Activated T-cell treated with anti-CD3 and anti-CD28 coated beads for 1 hour (primary cell): ENCODE measurements around the gene SLC51A.

Experiments
- DNase-seq: peaks from one replicate; pipeline ENCODE4 v3.0.0-alpha.2; 2020; ENCODE audit warnings: low read depth

Gene SLC51A

DNA sequence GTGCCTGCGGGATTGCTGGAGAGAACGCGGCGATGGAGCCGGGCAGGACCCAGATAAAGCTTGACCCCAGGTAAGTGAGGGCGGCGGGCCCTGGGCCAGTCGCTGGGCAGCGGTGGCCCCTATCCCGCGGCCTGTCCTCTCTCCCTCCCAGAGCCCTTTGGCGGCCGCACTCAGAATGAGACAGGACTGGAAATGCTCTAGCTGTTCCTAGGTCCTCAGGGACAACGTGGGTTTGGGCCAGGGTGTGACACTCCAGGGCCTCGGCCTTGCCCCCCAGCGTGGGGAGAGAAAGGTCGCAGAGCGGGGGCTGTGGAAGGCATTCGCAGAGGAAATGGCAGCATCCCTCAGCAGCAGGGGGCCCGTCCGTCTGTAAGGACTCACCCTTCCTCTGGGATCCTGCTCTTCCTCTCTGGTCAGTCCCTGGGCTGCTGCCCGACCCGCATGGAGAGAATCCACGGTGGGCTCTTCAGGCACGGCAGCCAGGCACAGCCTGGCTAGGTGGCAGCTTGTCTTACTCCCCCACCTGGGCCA lies 412 bp downstream of the SLC51A start:
- no peak for DNase-seq

DNA sequence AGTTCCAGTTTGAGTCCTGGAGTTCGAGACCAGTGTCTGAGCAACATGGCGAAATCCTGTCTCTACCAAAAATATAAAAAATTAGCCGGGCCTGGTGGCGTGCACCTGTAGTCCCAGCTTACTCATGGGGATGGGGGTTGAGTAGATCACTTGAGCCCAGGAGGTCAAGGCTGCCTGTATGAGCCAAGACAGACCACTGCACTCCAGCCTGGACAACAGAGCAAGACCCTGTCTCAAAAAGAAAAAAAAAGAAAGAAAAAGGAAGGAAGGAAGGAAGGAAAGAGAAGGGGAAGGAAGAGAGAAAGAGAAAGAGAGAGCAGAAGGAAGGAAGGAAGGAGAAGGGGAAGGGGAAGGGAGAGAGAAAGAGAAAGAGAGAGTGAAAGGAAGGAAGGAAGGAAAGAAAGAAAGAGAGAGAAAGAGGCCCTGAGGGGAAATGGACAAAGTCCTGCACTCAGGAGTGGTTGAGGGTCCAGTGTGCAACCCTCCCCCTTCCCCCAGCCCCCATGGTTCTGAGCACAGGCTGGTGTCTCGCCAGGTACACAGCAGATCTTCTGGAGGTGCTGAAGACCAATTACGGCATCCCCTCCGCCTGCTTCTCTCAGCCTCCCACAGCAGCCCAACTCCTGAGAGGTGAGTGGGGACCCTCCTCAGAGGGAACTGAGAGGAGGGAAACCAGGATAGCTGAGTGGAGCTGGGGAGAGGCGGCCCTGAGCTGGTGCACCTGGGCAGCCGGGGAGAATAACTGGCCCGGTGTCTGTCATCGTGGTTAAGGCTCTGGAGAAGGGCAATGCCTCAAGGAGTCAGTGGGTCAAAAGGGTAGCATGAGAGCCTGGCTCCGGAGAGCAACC lies 1.2 kb downstream of the SLC51A start:
- no peak for DNase-seq

DNA sequence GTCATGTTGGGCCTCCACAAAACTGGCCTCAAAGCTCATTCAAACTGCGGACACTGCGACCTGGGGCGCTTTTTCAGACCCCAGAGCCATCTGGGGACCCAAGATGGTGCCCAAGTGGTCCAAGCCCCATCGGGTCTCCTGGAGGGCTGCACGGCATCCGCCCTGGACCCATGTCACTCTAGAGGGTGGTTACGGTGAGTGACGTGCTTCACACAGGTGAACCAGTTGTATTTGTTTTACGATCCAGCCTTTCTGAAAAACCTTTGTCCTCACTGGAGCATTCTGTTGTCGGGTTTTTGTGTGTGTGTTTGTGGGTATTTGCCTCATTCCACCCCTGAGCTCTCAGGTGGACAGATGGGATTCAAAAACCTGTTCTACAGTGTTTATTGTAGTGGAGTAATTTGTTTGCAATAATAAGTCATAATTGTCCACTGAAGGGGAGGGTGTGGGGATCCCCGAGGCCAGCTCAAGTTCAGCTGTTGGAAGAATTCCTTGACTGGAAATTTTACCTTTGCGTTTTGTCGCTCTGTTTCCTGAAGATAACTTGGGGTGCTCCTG lies 1.9 kb downstream of the SLC51A start:
- DNase-seq: no peak

DNA sequence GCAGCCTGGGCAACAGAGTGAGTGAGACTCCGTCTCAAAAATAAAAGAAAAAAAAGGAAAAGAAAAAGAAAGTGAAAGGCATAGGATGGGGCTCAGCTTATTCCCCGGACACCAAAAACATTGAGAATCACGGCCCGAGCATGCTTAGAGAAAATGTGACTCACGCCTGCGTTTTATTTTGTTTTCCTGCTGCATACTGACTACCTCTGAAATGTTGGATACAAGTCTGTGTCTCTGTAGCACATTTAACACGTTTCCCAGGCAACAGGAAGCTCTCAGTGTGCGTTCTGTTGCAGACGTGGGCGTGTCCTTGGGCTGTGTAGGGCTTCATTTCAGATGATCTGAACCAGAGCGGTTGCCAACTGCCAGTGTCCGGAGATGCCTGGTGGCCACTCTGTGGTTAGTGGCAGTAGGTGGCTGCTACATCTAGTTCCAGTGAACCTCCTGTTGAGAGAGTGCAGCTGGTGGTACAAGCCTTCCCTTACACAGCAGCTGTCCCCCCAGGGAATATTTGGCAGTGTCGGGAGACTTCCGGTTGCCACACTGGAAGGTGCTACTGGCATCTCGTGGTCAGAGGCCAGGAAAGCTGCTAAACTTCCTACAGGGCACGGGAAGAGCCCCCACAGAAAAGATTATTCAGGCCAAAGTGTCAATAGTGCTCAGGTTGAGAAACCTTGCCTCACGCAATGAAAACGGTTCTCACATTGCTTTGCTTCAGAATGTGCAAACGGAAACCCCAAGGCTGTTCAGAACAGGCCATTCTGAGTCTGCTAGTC lies 3.0 kb downstream of the SLC51A start:
- DNase-seq: peak; percentile 50

DNA sequence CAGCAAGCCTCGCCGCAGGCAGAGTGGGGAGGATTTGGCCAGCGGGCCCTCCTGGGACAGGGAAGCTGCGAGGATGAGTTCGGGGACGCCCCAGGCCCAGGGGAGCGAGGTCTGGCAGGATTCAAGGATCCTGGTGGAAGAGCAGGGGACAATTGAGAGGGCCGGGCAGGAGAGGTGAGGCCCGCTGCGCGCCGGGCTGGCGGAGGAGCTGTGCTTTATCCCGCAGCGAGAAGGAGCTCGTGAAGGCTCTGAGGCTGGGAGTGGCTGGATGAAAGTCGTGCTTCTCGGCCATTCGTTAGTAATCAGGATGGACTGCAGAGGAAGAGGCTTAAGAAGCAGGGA lies 3.6 kb downstream of the SLC51A start:
- DNase-seq: no peak

DNA sequence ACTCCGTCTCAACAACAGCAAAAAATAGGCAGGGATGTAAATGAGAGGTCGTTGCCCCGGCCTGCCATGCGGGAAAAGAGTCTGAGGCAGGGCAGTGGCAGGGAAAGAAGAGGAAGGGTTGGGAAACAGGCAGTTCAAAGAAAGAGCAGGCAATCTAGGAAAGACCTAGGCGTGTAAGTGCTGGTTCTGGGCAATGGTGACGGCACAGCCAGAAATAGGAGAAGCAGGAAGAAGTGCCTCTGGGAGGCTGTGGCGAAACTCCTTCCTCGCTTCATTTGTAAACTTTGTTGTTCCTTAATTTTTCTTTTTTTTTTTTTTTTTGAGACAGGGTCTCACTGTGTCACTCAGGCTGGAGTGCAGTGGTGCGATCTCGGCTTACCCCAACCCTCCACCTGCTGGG lies 4.3 kb downstream of the SLC51A start:
- no peak for DNase-seq

DNA sequence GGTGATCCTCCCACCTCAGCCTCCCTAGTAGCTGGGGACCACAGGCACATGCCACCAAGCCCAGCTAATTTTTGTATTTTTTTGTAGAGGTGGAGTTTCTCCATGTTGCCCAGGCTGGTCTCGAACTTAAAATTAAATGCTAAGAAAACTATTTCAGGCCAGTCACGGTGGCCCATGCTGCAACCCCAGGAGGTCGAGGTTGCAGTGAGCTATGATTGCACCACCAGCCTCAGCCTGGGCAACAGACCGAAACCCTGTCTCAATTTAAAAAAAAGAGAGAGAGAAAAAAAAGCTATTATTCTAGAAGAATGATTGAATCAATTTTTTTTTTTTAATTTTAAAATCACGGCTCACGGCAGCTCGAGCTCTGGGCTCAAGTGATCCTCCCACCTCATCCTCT lies 4.7 kb downstream of the SLC51A start:
- DNase-seq: no peak

DNA sequence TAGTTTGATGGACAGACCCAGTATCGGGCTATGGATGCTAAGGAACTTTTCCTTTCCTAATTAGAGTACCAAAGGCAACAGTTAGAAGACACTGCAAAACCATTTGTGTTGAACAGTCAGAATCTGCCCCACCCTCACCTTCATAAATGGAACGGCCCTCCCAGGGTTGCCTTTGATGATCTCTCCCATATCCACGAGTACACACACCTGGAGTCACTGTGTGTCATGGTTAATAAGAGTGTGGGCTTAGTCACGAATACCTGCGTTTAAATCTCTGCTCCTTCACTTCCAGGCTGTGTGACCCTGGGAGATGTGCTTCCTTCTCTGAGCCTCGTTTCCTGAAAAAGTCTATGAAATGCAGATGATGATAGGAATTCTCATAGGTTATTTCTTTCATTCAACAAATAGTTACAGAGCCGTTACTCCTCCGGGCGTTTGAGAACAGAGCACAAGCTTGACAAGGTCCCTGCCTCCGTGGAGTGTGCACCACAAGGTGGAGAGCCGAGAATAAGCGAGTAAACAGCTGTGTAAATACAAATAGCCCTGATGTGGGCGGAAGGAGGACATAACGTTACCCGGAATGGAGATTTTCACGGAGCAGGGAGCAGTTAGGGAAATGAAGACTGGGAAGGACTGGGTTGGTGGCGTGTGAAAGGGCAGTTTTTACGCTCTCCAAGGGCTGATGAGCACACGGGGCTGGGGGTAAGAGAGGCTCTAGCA lies 6.7 kb downstream of the SLC51A start:
- no peak for DNase-seq

DNA sequence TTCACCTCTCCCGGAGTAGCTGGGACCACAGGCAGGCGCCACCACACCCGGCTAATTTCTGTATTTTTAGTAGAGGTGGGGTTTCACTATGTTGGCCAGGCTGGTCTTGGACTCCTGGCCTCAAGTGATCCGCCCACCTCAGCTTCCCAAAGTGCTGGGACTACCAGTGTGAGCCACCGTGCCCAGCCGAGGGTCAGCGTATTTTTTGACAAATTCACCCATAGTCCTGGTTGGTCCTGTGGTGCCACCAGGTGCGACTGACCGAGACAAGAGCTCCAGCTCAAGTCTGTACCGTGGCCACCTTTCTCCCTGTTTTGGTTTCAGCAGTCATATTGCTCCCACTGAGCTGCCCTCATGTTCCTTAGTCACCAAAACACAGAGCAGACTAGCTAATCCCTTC lies 8.8 kb downstream of the SLC51A start:
- DNase-seq: no peak

DNA sequence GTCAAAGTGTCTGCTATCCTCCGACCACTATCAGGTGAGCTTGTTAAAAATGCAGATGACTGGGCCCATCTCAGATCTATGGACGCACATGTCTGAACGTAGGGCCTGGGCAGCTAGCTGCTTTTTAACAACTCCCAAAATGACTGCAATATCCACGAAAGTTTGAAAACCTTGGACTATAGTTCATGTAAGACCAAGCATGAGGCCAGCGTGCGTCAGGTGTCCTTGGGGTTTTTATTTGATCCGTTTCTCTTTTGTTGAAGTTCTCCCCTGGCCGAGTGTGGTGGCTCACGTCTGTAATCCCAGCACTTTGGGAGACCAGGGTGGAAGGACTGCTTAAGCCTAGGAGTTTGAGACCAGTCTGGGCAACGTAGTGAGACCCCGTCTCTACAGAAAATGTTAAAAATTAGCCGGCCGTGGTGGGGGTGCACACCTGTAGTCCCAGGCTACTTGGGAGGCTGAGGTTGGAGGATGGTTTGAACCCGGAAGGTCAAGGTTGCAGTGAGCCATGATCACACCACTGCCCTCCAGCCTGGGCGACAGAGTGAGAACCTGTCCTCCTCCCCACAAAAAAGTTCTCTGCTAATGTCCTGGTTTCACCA lies 9.5 kb downstream of the SLC51A start:
- DNase-seq: no peak

DNA sequence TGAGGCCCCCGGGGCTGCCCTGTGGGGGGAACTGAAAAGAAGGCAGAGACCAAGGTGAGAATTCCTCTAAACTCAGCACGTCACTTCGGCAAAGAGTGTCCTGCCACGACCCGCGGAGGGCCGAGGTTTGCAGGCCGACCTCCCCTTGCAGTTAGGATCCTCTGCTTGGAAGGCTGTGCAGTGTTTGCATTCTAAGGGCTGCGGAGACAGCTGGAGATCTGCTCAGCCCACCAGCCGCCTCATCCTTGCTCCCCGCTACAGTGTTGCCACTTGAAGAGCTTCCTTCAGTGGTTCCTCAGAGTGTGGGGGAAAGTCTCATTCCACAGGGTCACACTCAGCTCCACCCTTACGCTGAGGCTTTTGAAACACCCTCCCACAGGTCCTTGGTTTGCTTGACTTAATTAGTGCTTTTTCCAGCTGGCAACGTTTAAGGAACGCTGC lies 10.8 kb downstream of the SLC51A start:
- DNase-seq: no peak

DNA sequence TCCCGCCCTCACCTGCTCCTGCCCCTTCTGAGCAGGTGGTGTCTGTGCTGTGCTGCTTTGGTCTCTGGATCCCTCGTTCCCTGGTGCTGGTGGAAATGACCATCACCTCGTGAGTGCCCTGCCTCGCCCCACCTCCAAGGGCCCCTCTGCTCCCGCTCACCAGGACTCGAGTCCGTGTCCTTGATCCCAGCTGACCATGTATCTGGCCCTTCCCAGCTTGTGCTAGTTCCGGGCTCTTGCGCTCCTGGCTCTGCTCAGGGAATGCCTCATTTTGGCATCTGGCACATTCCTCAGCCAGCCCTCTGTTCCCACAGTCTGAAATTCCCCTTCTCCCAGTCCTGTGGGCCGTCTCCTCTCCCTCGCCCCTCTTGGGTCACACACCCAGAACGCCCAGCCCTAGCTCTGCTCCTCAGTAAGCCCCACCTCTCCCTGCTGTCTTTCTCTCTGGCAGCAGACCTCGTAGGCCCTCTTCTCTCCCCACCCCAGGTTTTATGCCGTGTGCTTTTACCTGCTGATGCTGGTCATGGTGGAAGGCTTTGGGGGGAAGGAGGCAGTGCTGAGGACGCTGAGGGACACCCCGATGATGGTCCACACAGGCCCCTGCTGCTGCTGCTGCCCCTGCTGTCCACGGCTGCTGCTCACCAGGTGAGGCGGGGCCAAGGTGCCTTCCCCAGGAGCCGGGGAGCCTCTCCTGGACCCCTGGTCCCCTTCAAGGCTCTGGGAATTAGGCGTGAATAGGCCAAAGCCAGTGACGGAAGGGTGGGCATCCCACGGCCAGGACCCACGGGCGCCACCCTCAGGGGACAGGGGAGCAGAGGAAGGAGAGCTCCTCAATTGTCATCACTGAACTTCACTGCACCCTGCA lies 11.5 kb downstream of the SLC51A start:
- DNase-seq: no peak

DNA sequence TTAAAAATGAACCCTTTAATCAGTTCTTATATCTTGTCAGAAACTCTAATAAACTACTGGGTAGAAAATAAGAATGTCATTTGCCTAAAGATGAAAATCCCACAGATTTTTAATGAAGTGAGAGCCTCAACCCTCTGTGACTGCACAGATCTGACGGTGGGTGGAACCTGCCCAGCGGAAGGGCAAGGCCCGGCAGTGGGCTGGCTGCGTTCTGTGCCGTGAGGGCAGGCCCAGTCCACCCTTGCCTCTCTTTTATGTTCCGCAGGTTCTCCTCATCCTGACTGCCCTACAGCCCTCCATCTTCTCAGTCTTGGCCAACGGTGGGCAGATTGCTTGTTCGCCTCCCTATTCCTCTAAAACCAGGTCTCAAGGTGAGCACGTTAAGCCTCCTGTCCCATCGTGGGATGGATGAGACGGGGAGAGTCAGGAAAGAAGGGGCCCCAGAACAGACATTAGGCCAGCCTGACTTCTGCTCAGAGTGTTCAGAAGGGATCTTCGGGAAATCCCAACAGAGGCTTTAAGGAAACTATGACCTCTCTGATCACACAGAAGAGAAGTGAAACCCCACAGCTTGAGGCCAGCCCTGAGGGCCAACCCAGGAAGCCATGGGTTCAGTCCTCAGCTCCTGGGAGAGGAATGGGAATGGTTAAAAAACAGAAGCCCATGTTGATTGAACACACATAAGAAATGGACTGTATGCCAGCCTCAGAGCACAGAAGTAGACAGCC lies 16.0 kb downstream of the SLC51A start:
- no peak for DNase-seq

DNA sequence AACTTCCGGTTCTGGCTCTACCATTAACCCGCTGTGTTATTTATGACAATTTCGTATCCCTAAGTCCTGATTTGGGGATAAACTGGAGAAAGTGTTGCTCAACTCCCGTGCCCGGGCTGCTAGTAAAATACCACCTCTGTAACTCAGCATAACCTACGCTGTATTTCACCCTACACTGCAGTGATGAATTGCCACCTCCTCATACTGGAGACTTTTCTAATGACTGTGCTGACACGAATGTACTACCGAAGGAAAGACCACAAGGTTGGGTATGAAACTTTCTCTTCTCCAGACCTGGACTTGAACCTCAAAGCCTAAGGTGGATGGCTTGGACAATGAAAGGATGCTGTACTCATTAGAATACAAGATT lies 16.5 kb downstream of the SLC51A start:
- no peak for DNase-seq

DNA sequence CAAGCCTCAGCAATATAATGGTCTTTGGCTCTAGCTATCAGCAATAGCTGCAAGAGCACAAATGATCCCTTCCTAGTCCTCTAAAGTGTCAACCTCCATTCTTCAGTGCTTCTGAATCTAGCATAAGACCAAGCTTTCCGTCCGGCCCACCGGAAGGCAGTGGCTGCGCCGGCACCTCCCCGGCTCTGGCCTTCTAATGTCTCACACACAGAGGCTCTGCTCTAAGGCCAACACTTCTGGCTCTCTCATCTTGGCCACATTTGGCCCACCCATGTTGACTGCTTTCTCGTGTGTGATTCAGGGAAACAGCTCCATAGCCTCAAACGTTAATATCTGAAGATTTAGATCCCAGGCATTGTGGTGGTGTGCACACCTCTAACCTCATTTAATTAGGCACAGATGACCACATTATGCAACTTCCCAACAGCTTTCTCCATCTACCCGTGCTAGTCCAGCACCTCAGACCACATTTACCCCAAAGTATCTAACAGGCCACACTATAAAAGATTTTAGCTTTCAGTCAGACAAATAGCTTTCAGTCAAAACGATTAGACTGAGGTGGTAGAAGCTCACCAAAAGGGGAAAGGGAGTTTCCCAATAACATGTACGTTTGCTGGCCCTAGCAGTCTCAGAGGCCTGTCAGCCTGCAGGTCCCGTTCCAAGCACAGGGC lies 19.3 kb downstream of the SLC51A start:
- no peak for DNase-seq

DNA sequence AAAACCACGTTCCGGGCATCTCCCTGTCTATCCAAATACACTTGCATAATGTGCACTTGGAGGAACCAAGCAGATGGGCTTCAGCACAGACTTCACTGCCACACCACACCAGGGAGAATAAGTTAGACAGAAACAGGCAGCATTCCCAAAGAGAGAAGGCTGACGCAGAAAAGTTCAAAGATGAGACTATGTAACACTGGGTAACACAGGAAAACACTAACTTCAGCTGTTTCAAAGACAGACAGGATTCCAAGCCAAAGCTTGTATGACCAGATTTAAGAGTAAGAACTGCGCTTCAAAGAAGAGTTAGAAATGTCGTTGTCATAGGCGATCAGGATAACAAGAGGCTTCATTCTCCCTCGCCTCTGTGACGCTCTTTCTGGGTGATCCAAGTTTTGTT lies 19.9 kb downstream of the SLC51A start:
- no peak for DNase-seq

DNA sequence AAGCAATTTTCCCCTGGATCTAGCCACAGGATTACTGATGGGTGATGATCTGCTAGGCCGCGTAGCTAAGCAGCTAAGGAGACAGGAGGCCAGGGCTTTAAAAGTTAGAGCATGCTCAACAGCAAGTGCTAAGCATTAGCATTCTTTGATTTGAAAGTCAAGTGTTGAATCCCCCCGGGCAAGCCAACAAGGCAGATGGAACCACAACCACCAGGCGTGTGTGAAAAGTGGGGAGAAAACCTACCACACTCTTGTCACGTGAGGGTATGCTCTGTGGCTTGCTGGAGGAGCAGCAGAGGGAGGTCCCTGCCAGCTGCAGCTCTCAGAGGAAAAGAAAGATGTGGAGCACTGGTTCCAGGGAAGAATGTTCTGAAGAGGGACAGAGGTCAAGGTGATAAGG lies 20.9 kb downstream of the SLC51A start:
- DNase-seq: no peak

DNA sequence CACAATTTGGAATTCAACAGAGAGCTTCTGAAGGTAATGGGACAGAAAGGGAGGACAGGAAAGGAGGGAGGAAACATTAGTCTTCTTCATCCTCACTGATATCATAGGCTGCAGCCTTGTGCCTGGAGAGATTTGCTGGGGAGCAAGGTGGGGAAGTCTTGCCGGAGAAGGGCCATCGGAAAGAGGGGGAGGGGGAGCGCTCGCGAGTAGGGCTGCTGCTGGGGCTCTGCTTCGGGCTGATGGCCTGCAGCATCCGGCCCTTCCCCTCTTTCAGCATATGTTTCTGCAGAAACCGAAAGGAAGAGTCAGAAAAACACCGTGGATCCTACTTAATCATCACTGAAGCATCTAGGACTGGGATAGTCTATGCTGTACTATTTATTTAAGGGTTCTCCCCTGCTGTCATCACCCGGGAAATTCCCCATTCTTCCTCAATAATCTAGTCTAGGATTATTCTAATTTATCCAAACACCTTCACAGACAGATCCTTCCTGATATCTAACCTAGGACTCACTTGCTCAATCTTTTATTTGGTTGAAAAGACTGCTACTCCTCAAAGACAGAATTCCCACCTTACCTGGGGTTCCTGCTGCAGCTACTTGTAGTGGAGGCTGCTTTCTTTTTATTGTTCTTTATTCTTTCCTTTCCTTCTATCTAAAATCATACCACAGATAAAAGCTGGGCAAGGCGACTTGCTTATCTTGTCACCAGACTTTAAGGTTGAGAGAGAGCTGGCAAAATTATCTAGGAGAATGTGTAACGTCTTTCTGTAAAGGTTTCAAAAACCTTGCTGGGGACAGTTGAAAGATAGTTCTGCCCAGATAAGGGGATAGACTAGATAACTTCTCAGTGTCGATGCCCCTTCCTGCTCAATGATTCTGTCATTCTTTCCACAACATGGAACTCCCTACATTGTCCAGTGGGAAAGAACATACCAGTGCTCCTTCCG lies 22.6 kb downstream of the SLC51A start:
- no peak for DNase-seq

DNA sequence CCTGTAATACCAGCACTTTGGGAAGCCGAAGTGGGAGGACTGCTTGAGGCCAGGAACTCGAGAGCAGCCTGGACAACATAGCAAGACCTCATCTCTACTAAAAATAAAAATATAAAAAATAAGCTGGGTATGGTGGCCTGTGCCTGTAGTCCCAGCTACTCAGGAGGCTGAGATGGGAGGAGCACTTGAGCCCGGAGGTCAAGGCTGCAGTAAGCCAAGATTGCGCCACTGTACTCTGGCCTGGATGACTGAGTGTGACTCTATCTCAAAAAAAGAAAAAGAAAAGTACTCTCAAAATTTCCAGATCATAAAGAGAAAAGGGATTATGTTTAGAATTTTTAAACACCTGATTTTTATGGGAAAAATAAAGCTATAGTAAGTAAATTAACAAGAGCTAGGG lies 24.1 kb downstream of the SLC51A start:
- no peak for DNase-seq
